ENCODE measurements around the gene JARID2. TPM values are rescaled to one million over a fixed set of nuclear protein-coding genes. Genes with fewer than 3 reads are reported as not detected.

The JARID2 gene
- total RNA-seq, 1 donor from 2014 or later: 48.7 TPM

GRCh38 chr6:15403094-15403755 is 157.4 kb downstream of the JARID2 start:
- peak overlapping the region; percentile 77 for H3K27ac Mint-ChIP-seq
- H3K4me1 Mint-ChIP-seq: peaks cover 77% of the 10 kb centered on the region
- no peak for DNase-seq
- H3K4me3 Mint-ChIP-seq: peak overlapping the region; percentile 58
- H3K9me3 Mint-ChIP-seq: no peaks in the 10 kb centered on the region
- H3K27me3 Mint-ChIP-seq: no peaks in the 10 kb centered on the region
- intact Hi-C loops (cut with micrococcal nuclease): loop anchor here (5.0 kb wide), 4 partner anchors 34 to 156 kb away; partner anchors contain the start of gene JARID2
- peaks cover 13% of the 10 kb centered on the region for H3K36me3 Mint-ChIP-seq (ENCODE audit: low read depth)

GRCh38 chr6:15404685-15404980 is 158.8 kb downstream of the JARID2 start:
- intact Hi-C loops (cut with micrococcal nuclease): loop anchor here (5.0 kb wide), 4 partner anchors 33 to 157 kb away; partner anchors contain the start of gene JARID2

GRCh38 chr6:15405129-15406068 is 159.5 kb downstream of the JARID2 start:
- H3K4me1 Mint-ChIP-seq: peaks cover 76% of the 10 kb centered on the region
- H3K27ac Mint-ChIP-seq: no peak overlapping the region
- DNase-seq: no peak
- no peaks in the 10 kb centered on the region for H3K9me3 Mint-ChIP-seq
- no peaks in the 10 kb centered on the region for H3K27me3 Mint-ChIP-seq
- no peak overlapping the region for H3K4me3 Mint-ChIP-seq
- peaks cover 15% of the 10 kb centered on the region for H3K36me3 Mint-ChIP-seq (ENCODE audit: low read depth)
- intact Hi-C loops (cut with micrococcal nuclease): no loop called here

More at GRCh38 chr6:15404685-15404980, 158.8 kb downstream of the JARID2 start:
- no peaks in the 10 kb centered on the region for H3K27me3 Mint-ChIP-seq
- DNase-seq: no peak
- H3K4me1 Mint-ChIP-seq: peaks cover 78% of the 10 kb centered on the region
- H3K4me3 Mint-ChIP-seq: no peak overlapping the region
- no peak overlapping the region for H3K27ac Mint-ChIP-seq
- H3K9me3 Mint-ChIP-seq: no peaks in the 10 kb centered on the region
- peaks cover 12% of the 10 kb centered on the region for H3K36me3 Mint-ChIP-seq (ENCODE audit: low read depth)

GRCh38 chr6:15406452-15406851 is 160.6 kb downstream of the JARID2 start:
- Mint-ChIP-seq H3K9me3 (no peaks in the 10 kb centered on the region), H3K27me3 (no peaks in the 10 kb centered on the region), H3K4me1 (peaks cover 77% of the 10 kb centered on the region), H3K27ac (no peak overlapping the region), H3K4me3 (no peak overlapping the region), H3K36me3 (ENCODE audit: low read depth) (peaks cover 22% of the 10 kb centered on the region)
- intact Hi-C loops (cut with micrococcal nuclease): no loop called here
- no peak for DNase-seq

- DNase-seq: no peak
- Mint-ChIP-seq H3K4me1 (peaks cover 75% of the 10 kb centered on the region), H3K4me3 (no peak overlapping the region), H3K36me3 (ENCODE audit: low read depth) (peaks cover 33% of the 10 kb centered on the region), H3K27ac (no peak overlapping the region), H3K27me3 (no peaks in the 10 kb centered on the region), H3K9me3 (no peaks in the 10 kb centered on the region)
- intact Hi-C loops (cut with micrococcal nuclease): no loop called here
Observed at GRCh38 chr6:15408008-15408407, 162.1 kb downstream of the JARID2 start.

GRCh38 chr6:15408758-15409157 is 162.9 kb downstream of the JARID2 start:
- no peak for DNase-seq
- Mint-ChIP-seq H3K9me3 (no peaks in the 10 kb centered on the region), H3K36me3 (ENCODE audit: low read depth) (peaks cover 41% of the 10 kb centered on the region), H3K4me1 (peaks cover 75% of the 10 kb centered on the region), H3K27ac (peak overlapping the region; percentile 73), H3K27me3 (no peaks in the 10 kb centered on the region), H3K4me3 (no peak overlapping the region)
- intact Hi-C loops (cut with micrococcal nuclease): no loop called here

- H3K27ac Mint-ChIP-seq: peak overlapping the region; percentile 54
- H3K4me3 Mint-ChIP-seq: peak overlapping the region; percentile 16
- H3K4me1 Mint-ChIP-seq: peaks cover 77% of the 10 kb centered on the region
Observed at GRCh38 chr6:15409301-15410125, 163.6 kb downstream of the JARID2 start.

GRCh38 chr6:15410126-15410391 is 164.2 kb downstream of the JARID2 start:
- peak overlapping the region; percentile 45 for H3K27ac Mint-ChIP-seq
- intact Hi-C loops (cut with micrococcal nuclease): no loop called here
- peaks cover 52% of the 10 kb centered on the region for H3K36me3 Mint-ChIP-seq (ENCODE audit: low read depth)
- peaks cover 72% of the 10 kb centered on the region for H3K4me1 Mint-ChIP-seq
- no peak for DNase-seq
- H3K9me3 Mint-ChIP-seq: no peaks in the 10 kb centered on the region
- no peaks in the 10 kb centered on the region for H3K27me3 Mint-ChIP-seq
- peak overlapping the region; percentile 8 for H3K4me3 Mint-ChIP-seq

More at GRCh38 chr6:15409301-15410125, 163.6 kb downstream of the JARID2 start:
- Mint-ChIP-seq H3K27me3 (no peaks in the 10 kb centered on the region), H3K36me3 (ENCODE audit: low read depth) (peaks cover 48% of the 10 kb centered on the region), H3K9me3 (no peaks in the 10 kb centered on the region)
- no peak for DNase-seq
- intact Hi-C loops (cut with micrococcal nuclease): no loop called here

- intact Hi-C loops (cut with micrococcal nuclease): no loop called here
- Mint-ChIP-seq H3K27me3 (no peaks in the 10 kb centered on the region), H3K9me3 (no peaks in the 10 kb centered on the region), H3K4me1 (peaks cover 67% of the 10 kb centered on the region), H3K27ac (peak overlapping the region; percentile 87), H3K4me3 (peak overlapping the region; percentile 66), H3K36me3 (ENCODE audit: low read depth) (peaks cover 51% of the 10 kb centered on the region)
- no peak for DNase-seq
Observed at GRCh38 chr6:15410752-15411151, 164.9 kb downstream of the JARID2 start.

GRCh38 chr6:15411766-15412165 is 165.9 kb downstream of the JARID2 start:
- peaks cover 49% of the 10 kb centered on the region for H3K36me3 Mint-ChIP-seq (ENCODE audit: low read depth)

GRCh38 chr6:15412767-15413166 is 166.9 kb downstream of the JARID2 start:
- H3K27ac Mint-ChIP-seq: peak overlapping the region; percentile 8
- H3K4me1 Mint-ChIP-seq: peaks cover 69% of the 10 kb centered on the region
- no peaks in the 10 kb centered on the region for H3K27me3 Mint-ChIP-seq
- peaks cover 6% of the 10 kb centered on the region for H3K9me3 Mint-ChIP-seq
- intact Hi-C loops (cut with micrococcal nuclease): no loop called here
- no peak overlapping the region for H3K4me3 Mint-ChIP-seq
- peaks cover 55% of the 10 kb centered on the region for H3K36me3 Mint-ChIP-seq (ENCODE audit: low read depth)
- DNase-seq: no peak

More at GRCh38 chr6:15411766-15412165, 165.9 kb downstream of the JARID2 start:
- intact Hi-C loops (cut with micrococcal nuclease): no loop called here
- peak overlapping the region; percentile 66 for H3K4me3 Mint-ChIP-seq
- peak overlapping the region; percentile 87 for H3K27ac Mint-ChIP-seq
- no peak for DNase-seq
- H3K27me3 Mint-ChIP-seq: no peaks in the 10 kb centered on the region
- peaks cover 2% of the 10 kb centered on the region for H3K9me3 Mint-ChIP-seq
- H3K4me1 Mint-ChIP-seq: peaks cover 65% of the 10 kb centered on the region

GRCh38 chr6:15413466-15414234 is 167.8 kb downstream of the JARID2 start:
- Mint-ChIP-seq H3K27me3 (no peaks in the 10 kb centered on the region), H3K36me3 (ENCODE audit: low read depth) (peaks cover 64% of the 10 kb centered on the region), H3K4me3 (peak overlapping the region; percentile 5), H3K9me3 (peaks cover 13% of the 10 kb centered on the region), H3K27ac (peak overlapping the region; percentile 82), H3K4me1 (peaks cover 66% of the 10 kb centered on the region)
- DNase-seq: no peak
- intact Hi-C loops (cut with micrococcal nuclease): no loop called here

- H3K4me1 Mint-ChIP-seq: peaks cover 61% of the 10 kb centered on the region
- H3K4me3 Mint-ChIP-seq: peak overlapping the region; percentile 7
Observed at GRCh38 chr6:15414235-15414612, 168.4 kb downstream of the JARID2 start.

More at GRCh38 chr6:15414235-15414612, 168.4 kb downstream of the JARID2 start:
- Mint-ChIP-seq H3K9me3 (peaks cover 15% of the 10 kb centered on the region), H3K36me3 (ENCODE audit: low read depth) (peaks cover 67% of the 10 kb centered on the region), H3K27me3 (no peaks in the 10 kb centered on the region), H3K27ac (peak overlapping the region; percentile 82)
- no peak for DNase-seq
- intact Hi-C loops (cut with micrococcal nuclease): no loop called here

Data from activated CD4-positive, alpha-beta T cell treated with anti-CD3 and anti-CD28 coated beads, Interleukin-2, amount 10 ng/mL, durations not matched to agents 24 days and 14 days (primary cell).